Natural killer cell (primary cell): ENCODE measurements around the gene SCG5. TPM values are rescaled to one million over a fixed set of nuclear protein-coding genes. Genes with fewer than 3 reads are reported as not detected.

Experiments used
- ATAC-seq, 3 donors: fragments of 150-1000 bp in 2 of 3; fragments of 200-7000 bp in 1 of 3; cut with Tn5 transposase; 1 replicate in 1 of 3; 2 replicates in 2 of 3; pipeline ENCODE4 v1.10.0; 2021; ENCODE audit warnings: mild to moderate bottlenecking in 2 of 3, moderate library complexity in 2 of 3
- DNase-seq, 2 donors: peaks; one replicate each; pipeline versions ENCODE4 v3.0.0 to v3.0.0-alpha.2; 2013 to 2021; ENCODE audit warnings: mixed read lengths in 1 of 2
- H3K27ac ChIP-seq: one replicate; pipeline ENCODE4 v1.5.1; 2013; ENCODE audit warnings: mild to moderate bottlenecking, low read length
- H3K27me3 ChIP-seq: one replicate; pipeline ENCODE4 v1.6.1; 2013; ENCODE audit warnings: low read length; ENCODE audit not compliant: control insufficient read depth, insufficient read depth
- H3K36me3 ChIP-seq: one replicate; pipeline ENCODE4 v1.6.1; 2013; ENCODE audit warnings: low read length; ENCODE audit not compliant: control insufficient read depth, insufficient read depth
- H3K4me1 ChIP-seq: one replicate; pipeline ENCODE4 v1.6.1; 2013; ENCODE audit warnings: low read length; ENCODE audit not compliant: control insufficient read depth, insufficient read depth
- H3K4me3 ChIP-seq: one replicate; pipeline ENCODE4 v1.5.1; 2013; ENCODE audit warnings: low read length
- H3K9me3 ChIP-seq: one replicate; pipeline ENCODE4 v1.6.1; 2013; ENCODE audit warnings: low read length; ENCODE audit not compliant: control insufficient read depth, insufficient read depth
- H3K27ac Mint-ChIP-seq, 2 donors: one replicate each; pipeline ENCODE4 v1.8.0; 2022; ENCODE audit warnings: mild to moderate bottlenecking in 2 of 2, mixed read lengths in 2 of 2, moderate library complexity in 1 of 2
- H3K27me3 Mint-ChIP-seq, 2 donors: one replicate each; pipeline ENCODE4 v1.8.0; 2022; ENCODE audit warnings: low read depth in 2 of 2, mixed read lengths in 2 of 2
- H3K36me3 Mint-ChIP-seq: one replicate; pipeline ENCODE4 v1.8.0; 2022; ENCODE audit warnings: mixed read lengths
- H3K4me1 Mint-ChIP-seq, 2 donors: one replicate each; pipeline ENCODE4 v1.8.0; 2022; ENCODE audit warnings: mixed read lengths in 2 of 2
- H3K4me3 Mint-ChIP-seq: one replicate; pipeline ENCODE4 v1.8.0; 2022; ENCODE audit warnings: mild to moderate bottlenecking, moderate library complexity, mixed read lengths
- H3K9me3 Mint-ChIP-seq, 2 donors: one replicate each; pipeline ENCODE4 v1.8.0; 2022; ENCODE audit warnings: mixed read lengths in 2 of 2
- WGBS: methylation state at CpG from one replicate; pipeline ENCODE4 v1.1.7; 2013; ENCODE audit warnings: missing lambda C conversion rate; ENCODE audit not compliant: insufficient coverage; 5-methylcytosine and 5-hydroxymethylcytosine counted together
- intact Hi-C: fragments of 100-400 bp; cut with micrococcal nuclease; formaldehyde crosslinking; loops from one replicate; pipeline ENCODE4 v1.14.2; 2022
- total RNA-seq, 4 donors: library from RNA; stranded (reverse); fragments of 120-200 nt in 1 of 4; gene quantifications; one replicate each; pipeline versions ENCODE4 v1.2.3 to v1.2.4, GENCODE V29; 2013 to 2022
- TF ChIP-seq, protein P1 (sequence below): fragments of 200-600 bp; IDR thresholded peaks from one replicate; pipeline ENCODE4 v1.8.0; 2022; ENCODE audit warnings: antibody characterized with exemption

Gene SCG5
- total RNA-seq, 3 donors from 2014 or later (not counting 1 experiment from before 2014, with no cell fraction given) = not detected

DNA sequence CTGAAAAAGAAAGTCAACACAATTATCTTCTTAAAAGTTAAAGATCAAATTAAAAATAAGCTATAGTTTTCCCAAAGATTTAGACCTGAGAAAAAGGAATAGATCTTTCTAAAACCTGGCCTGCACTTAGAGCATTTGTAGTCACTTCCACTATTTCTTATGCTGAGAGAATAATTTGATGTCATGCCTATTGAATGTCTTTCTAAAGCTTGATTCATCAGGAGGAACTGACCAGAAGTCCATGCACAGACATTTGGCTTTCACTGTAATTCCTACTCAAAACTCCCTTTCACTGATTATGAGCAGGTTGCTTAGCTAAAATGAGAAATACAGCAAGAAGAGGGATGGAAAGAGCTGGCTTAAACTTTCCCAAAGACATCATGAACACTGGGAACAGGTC is 80.6 kb downstream of the SCG5 start:
- no peak overlapping the region for H3K27ac Mint-ChIP-seq
- ATAC-seq = no peak

DNA sequence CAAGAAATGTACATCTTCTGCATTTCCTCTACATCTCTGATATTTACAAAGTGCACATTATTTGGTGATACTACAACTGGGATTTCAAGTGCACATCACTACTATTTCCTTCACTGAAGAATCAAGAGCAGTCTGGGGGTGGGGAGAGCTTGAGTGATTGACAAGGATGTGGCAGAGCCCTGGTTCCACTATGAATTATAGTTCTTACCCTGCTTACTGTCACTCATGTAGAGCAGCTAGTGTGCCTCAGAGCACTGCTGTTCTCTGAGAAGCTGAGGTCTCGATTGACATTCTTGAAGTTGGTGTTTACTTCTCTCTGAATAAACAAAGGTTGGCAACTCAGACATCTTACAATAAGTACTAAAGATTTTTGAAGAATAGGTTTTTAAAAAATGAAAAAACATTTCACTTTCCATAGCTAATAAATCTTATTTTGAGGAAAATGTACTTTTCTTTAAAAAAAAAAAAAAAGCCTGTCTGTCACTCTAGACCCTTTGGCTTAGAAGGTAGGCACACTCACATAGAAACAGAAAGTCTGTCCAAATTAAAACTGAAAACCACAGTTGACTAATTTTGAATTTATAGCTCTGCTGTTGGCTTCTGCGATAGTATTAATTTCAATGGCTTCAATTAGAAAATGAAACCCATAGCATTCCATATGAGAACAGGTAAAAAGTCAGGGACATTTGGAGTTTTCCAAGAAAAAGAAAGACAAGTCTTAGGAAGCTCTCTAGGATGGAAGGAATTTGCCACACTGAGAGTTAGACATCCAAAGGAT is 81.8 kb downstream of the SCG5 start:
- ATAC-seq = no peak
- intact Hi-C loops = no loop called here

More for the DNA sequence above, 80.6 kb downstream of the SCG5 start:
- intact Hi-C loops = no loop called here
- Histone ChIP-seq H3K36me3 (no peaks in the 10 kb centered on the region), H3K9me3 (no peaks in the 10 kb centered on the region), H3K27ac (no peak overlapping the region), H3K4me1 (peaks cover 13% of the 10 kb centered on the region), H3K4me3 (no peak overlapping the region), H3K27me3 (peaks cover 19% of the 10 kb centered on the region)
- Mint-ChIP-seq H3K4me3 (no peak overlapping the region), H3K27me3 (peaks cover 45 to 66% of the 10 kb centered on the region in 2 donors), H3K36me3 (peaks cover 7% of the 10 kb centered on the region), H3K4me1 (peaks cover under 1 to 9% of the 10 kb centered on the region in 2 donors), H3K9me3 (peaks cover 0 to 4% of the 10 kb centered on the region in 2 donors)
- no peak for DNase-seq
- TF ChIP-seq, protein P1, sequence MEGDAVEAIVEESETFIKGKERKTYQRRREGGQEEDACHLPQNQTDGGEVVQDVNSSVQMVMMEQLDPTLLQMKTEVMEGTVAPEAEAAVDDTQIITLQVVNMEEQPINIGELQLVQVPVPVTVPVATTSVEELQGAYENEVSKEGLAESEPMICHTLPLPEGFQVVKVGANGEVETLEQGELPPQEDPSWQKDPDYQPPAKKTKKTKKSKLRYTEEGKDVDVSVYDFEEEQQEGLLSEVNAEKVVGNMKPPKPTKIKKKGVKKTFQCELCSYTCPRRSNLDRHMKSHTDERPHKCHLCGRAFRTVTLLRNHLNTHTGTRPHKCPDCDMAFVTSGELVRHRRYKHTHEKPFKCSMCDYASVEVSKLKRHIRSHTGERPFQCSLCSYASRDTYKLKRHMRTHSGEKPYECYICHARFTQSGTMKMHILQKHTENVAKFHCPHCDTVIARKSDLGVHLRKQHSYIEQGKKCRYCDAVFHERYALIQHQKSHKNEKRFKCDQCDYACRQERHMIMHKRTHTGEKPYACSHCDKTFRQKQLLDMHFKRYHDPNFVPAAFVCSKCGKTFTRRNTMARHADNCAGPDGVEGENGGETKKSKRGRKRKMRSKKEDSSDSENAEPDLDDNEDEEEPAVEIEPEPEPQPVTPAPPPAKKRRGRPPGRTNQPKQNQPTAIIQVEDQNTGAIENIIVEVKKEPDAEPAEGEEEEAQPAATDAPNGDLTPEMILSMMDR = no peak

DNA sequence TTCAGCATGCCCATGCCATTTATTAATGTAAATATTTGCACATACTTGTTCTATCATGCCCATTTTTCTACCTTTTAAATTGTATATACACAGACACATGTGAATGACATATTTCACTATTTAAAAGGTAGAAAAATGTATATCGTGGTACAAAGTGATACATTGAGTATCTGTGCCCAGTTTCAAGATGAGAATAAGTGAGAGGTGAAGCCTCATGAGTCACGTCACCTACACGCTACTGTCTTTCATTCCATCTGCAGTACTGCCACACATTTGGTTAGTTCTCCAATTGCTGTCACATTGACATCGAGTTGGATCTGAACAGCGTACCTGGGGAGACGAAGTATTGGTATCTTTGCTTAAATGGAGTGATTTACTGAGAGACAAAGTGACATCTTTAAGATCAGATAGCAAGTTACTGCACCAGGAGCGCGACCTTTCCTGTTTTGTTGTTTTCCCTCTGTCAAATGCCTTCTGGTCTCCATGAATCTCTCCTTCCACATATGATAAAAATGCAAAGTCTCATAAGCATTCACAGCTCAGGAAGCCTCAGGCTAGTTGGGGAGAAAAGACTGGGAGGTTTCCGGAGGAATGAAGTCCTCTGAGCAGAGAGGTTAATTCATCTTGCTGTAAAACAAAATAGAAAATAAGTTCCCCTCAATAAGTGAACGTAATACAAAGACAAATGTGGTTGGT is 88.3 kb downstream of the SCG5 start:
- intact Hi-C loops = no loop called here
- Histone ChIP-seq H3K27me3 (no peaks in the 10 kb centered on the region), H3K27ac (no peak overlapping the region), H3K9me3 (no peaks in the 10 kb centered on the region), H3K36me3 (no peaks in the 10 kb centered on the region), H3K4me3 (no peak overlapping the region), H3K4me1 (no peaks in the 10 kb centered on the region)
- peaks cover 0 to 4% of the 10 kb centered on the region in 2 donors for H3K9me3 Mint-ChIP-seq
- ATAC-seq (no peak), DNase-seq (no peak)
- WGBS = 89% methylated on average over 10 of the region's 10 CpGs
- no peaks in the 10 kb centered on the region for H3K4me1 Mint-ChIP-seq
- H3K36me3 Mint-ChIP-seq = peaks cover 7% of the 10 kb centered on the region
- H3K4me3 Mint-ChIP-seq = no peak overlapping the region
- H3K27ac Mint-ChIP-seq = no peak overlapping the region
- TF ChIP-seq, protein P1 = no peak
- H3K27me3 Mint-ChIP-seq = peaks cover 20 to 43% of the 10 kb centered on the region in 2 donors

More for the DNA sequence above, 81.8 kb downstream of the SCG5 start:
- WGBS = 50% methylated on average over 1 of the region's 2 CpGs
- Histone ChIP-seq H3K27ac (no peak overlapping the region), H3K36me3 (no peaks in the 10 kb centered on the region), H3K9me3 (no peaks in the 10 kb centered on the region), H3K4me1 (peaks cover 6% of the 10 kb centered on the region), H3K27me3 (peaks cover 12% of the 10 kb centered on the region), H3K4me3 (no peak overlapping the region)
- no peak for DNase-seq
- Mint-ChIP-seq H3K4me1 (peaks cover 0 to 9% of the 10 kb centered on the region in 2 donors), H3K36me3 (peaks cover 7% of the 10 kb centered on the region), H3K9me3 (peaks cover 0 to 4% of the 10 kb centered on the region in 2 donors), H3K27me3 (peaks cover 42 to 64% of the 10 kb centered on the region in 2 donors), H3K4me3 (no peak overlapping the region), H3K27ac (no peak overlapping the region)
- TF ChIP-seq, protein P1 = no peak
